Ovary (tissue), 9 donors: ENCODE results near the gene GYPA. TPM values are rescaled to one million over a fixed set of nuclear protein-coding genes. Genes with fewer than 3 reads are reported as not detected.
"Not testable (repeated sequence)": the region's sequence is repeated elsewhere in the genome, so short reads cannot be mapped to it uniquely, and the experiment has no call there.

Source experiments
- DNase-seq, 5 donors: peaks; one replicate each; pipeline ENCODE4 v3.0.0-alpha.2; 2019 to 2020
- H3K27ac ChIP-seq, 2 donors: fragments of 200-600 bp; one replicate each; pipeline versions ENCODE4 v1.5.1 to v1.8.0; 2019 to 2022
- H3K27me3 ChIP-seq: fragments of 200-600 bp; one replicate; pipeline ENCODE4 v1.8.0; 2022
- H3K36me3 ChIP-seq: fragments of 200-600 bp; sonication (generic); one replicate; pipeline ENCODE4 v1.5.1; 2019
- H3K4me1 ChIP-seq: one replicate; pipeline ENCODE4 v1.8.1; 2013; ENCODE audit warnings: mild to moderate bottlenecking, moderate library complexity; ENCODE audit not compliant: insufficient read depth
- H3K4me3 ChIP-seq: fragments of 200-600 bp; sonication (generic); one replicate; pipeline ENCODE4 v1.5.1; 2017
- H3K9me3 ChIP-seq, 2 donors: fragments of 200-600 bp in 1 of 2; sonication (generic) in 1 of 2; one replicate each; pipeline versions ENCODE4 v1.5.1 to v1.8.1; 2013 to 2019; ENCODE audit warnings: mild to moderate bottlenecking in 1 of 2, moderate library complexity in 1 of 2
- EP300 ChIP-seq: sonication (generic); formaldehyde crosslinking; IDR thresholded peaks from one replicate; pipeline ENCODE4 v1.6.1; 2017; ENCODE audit warnings: antibody characterized with exemption
- POLR2A ChIP-seq: fragments of 450-650 bp; IDR thresholded peaks from one replicate; pipeline ENCODE4 v1.6.1; 2017; ENCODE audit warnings: antibody characterized with exemption, mild to moderate bottlenecking, moderate library complexity
- WGBS, 3 donors: extraction: QIAGEN DNeasy Blood & Tissue Kit in 1 of 3; methylation state at CpG; one replicate each; pipeline versions ENCODE4 v1.1.5 to v1.1.7; 2013 to 2017; 5-methylcytosine and 5-hydroxymethylcytosine counted together
- intact Hi-C, 4 donors: fragments of 100-400 bp; cut with DNase I; formaldehyde crosslinking; loops; one replicate each; pipeline versions ENCODE4 v1.11.0 to v1.15.1; 2022 to 2023
- polyA plus RNA-seq, 2 donors: library from polyadenylated mRNA; stranded (reverse); fragments of 200-250 nt in 1 of 2; fragments of 350-450 nt in 1 of 2; fragmentation: Illumina TruSeq in 1 of 2; extraction: RNeasy Lipid Tissue Mini Kit (QIAGEN cat#74804) in 1 of 2; gene quantifications; one replicate each; pipeline ENCODE4 v1.2.3, GENCODE V29; 2013 to 2014
- total RNA-seq, 7 donors: library from RNA; depleted of rRNA in 2 of 7; stranded (reverse); fragments of >200 nt in 2 of 7; fragmentation: NEBNext Ultra II Directional in 3 of 7; extraction: Animal tissue kit (Norgen Biotek cat#: 25700) in 3 of 7; gene quantifications; one replicate each; pipeline versions ENCODE4 v1.1.0 to v1.2.4, GENCODE V29; 2016 to 2023
- TF ChIP-seq, protein P1 (sequence below), 3 donors: fragments of 450-650 bp in 2 of 3; fragments of 200-600 bp in 1 of 3; IDR thresholded peaks; one replicate each; pipeline versions ENCODE4 v1.5.1 to v1.8.0; 2016 to 2022; ENCODE audit warnings: antibody characterized with exemption in 3 of 3, mild to moderate bottlenecking in 1 of 3
- donor health status: DM: no; HTN: no; CAD: no; lungs with moderate emphysema.
- donor health status: DM: no; HTN: no; CAD: no.
- donor health status: Bipolar disorder and iron deficiency.
- donor health status: DM: yes; HTN: yes; CAD: no.
- donor health status: DM: no; HTN: no; CAD: no.
- donor health status: DM: yes; HTN: yes; CAD: no.

Gene GYPA
- total and polyA plus RNA-seq, 9 donors = 0.38 TPM; not detected in 8

DNA sequence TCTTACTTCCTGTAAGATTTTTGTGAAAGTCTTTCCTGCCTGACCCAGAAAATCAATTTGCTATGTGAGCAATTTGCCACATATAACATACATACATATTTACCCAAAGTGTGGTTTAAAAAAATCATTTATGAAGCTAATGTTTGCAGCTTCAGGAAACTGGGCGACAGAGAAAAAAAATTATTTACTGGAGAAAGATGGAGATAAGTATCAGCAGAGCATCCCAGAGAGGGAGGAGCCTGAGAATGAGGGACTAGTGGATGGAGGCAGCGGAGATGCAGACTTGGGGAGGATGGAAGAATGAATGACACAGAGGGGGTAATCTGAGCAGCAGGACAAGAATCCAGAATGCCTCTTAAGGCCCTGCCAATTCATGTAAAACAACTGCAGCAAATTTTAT is 975 bp upstream of the GYPA start:
- Histone ChIP-seq H3K27me3 (no peaks in the 10 kb centered on the region), H3K36me3 (no peaks in the 10 kb centered on the region), H3K9me3 (no peaks in the 10 kb centered on the region), H3K4me1 (no peaks in the 10 kb centered on the region), H3K4me3 (no peak overlapping the region), H3K27ac (no peak overlapping the region)
- no peak for DNase-seq
- TF ChIP-seq, protein P1, sequence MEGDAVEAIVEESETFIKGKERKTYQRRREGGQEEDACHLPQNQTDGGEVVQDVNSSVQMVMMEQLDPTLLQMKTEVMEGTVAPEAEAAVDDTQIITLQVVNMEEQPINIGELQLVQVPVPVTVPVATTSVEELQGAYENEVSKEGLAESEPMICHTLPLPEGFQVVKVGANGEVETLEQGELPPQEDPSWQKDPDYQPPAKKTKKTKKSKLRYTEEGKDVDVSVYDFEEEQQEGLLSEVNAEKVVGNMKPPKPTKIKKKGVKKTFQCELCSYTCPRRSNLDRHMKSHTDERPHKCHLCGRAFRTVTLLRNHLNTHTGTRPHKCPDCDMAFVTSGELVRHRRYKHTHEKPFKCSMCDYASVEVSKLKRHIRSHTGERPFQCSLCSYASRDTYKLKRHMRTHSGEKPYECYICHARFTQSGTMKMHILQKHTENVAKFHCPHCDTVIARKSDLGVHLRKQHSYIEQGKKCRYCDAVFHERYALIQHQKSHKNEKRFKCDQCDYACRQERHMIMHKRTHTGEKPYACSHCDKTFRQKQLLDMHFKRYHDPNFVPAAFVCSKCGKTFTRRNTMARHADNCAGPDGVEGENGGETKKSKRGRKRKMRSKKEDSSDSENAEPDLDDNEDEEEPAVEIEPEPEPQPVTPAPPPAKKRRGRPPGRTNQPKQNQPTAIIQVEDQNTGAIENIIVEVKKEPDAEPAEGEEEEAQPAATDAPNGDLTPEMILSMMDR (IDR thresholded peaks at IDR 0.05) = no peak
- no peak for TF ChIP-seq POLR2A
- TF ChIP-seq EP300 = no peak
- intact Hi-C loops = no loop called here
- 83 to 91% (median 88%) methylated on average over 2 of the region's 2 CpGs for WGBS, 3 donors

DNA sequence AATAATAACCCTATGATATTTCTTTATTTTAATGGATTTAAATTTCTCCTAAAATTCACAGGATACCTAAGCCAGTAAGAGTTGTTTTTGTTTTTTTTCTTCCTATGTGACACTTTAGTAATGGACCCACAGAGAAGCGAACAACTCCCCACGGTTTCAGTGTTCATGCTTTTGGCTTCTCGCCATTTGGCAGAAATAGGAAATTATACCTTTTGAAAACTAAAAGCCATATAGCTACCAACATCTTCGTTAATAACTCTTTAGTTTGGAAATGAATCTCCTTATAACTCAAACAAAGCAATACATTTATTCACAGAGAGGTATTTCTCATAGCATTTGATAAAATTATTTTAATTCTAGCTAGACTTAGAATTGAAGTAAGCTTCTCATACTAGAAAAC is 527 bp downstream of the GYPA start:
- H3K9me3 ChIP-seq, DNase-seq, H3K36me3 ChIP-seq, H3K4me3 ChIP-seq, intact Hi-C loops, H3K27me3 ChIP-seq, H3K27ac ChIP-seq, H3K4me1 ChIP-seq: not testable (repeated sequence)
- WGBS, 3 donors = 74 to 88% (median 74%) methylated on average over 4 of the region's 4 CpGs

DNA sequence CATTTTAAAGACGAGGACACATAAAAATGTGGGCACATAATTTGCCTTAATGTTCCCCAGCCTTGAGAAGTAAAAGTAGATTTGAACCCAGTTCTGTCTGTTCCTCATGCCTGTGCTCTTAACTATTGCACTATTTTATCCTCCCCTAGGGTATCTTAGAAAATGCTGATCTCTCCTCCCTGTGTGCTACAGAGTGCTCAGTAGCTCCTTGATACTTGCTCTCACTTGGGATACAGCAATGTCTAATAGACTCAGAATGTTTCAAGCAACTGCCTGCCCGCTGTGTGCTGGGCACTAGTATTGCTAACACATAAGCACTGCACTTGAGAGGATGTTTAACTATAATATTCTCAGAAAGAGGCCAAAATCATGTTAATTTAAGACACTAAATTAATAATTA is 971 bp downstream of the GYPA start:
- H3K4me3 ChIP-seq, H3K27ac ChIP-seq, H3K36me3 ChIP-seq, DNase-seq, intact Hi-C loops, H3K27me3 ChIP-seq, H3K9me3 ChIP-seq, H3K4me1 ChIP-seq: not testable (repeated sequence)
- WGBS, 3 donors = 60 to 79% (median 61%) methylated on average over 2 of the region's 2 CpGs

DNA sequence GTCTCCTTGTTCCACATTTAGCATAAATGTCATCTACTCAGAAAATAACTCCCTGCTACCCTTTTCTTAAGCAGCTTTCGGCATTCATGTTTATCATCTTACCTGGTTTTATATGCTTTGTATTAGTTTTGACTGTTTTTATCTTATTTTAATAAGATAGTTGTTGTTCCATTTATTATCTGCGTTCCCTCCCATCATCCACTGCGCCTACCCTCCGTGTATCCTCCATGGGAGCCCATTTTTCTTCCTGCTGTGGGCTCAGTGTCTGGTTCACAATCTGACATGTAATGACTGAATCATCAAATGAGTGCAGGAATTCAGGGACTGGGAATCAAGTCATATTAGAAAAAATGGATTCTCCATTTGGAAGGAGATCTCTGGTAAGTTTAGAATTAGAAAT is 2.3 kb downstream of the GYPA start:
- H3K36me3 ChIP-seq, H3K4me1 ChIP-seq, H3K27ac ChIP-seq, H3K27me3 ChIP-seq, H3K9me3 ChIP-seq, DNase-seq, H3K4me3 ChIP-seq, intact Hi-C loops: not testable (repeated sequence)
- WGBS, 3 donors = 89 to 91% (median 90%) methylated on average over 4 of the region's 4 CpGs

- H3K36me3 ChIP-seq, intact Hi-C loops, H3K4me3 ChIP-seq, DNase-seq, H3K27ac ChIP-seq, H3K9me3 ChIP-seq, H3K4me1 ChIP-seq, H3K27me3 ChIP-seq: not testable (repeated sequence)
- WGBS, 3 donors = 89 to 90% (median 90%) methylated on average over 8 of the region's 8 CpGs
Observed at GRCh38 chr4:144137137-144137931, 3.2 kb downstream of the GYPA start.

GRCh38 chr4:144136189-144136588 is 4.3 kb downstream of the GYPA start:
- H3K4me3 ChIP-seq, H3K27ac ChIP-seq, H3K9me3 ChIP-seq, H3K27me3 ChIP-seq, H3K4me1 ChIP-seq, H3K36me3 ChIP-seq, intact Hi-C loops, DNase-seq: not testable (repeated sequence)
- 88 to 92% (median 88%) methylated on average over 4 of the region's 4 CpGs for WGBS, 3 donors

GRCh38 chr4:144130167-144130566 is 10.4 kb downstream of the GYPA start:
- H3K4me1 ChIP-seq, H3K27me3 ChIP-seq, H3K4me3 ChIP-seq, H3K36me3 ChIP-seq, H3K9me3 ChIP-seq, intact Hi-C loops, H3K27ac ChIP-seq, DNase-seq: not testable (repeated sequence)
- WGBS, 3 donors = 86 to 100% (median 95%) methylated on average over 1 of the region's 1 CpG

GRCh38 chr4:144129336-144129875 is 11.1 kb downstream of the GYPA start:
- H3K4me3 ChIP-seq, H3K27me3 ChIP-seq, H3K36me3 ChIP-seq, H3K9me3 ChIP-seq, intact Hi-C loops, H3K27ac ChIP-seq, DNase-seq, H3K4me1 ChIP-seq: not testable (repeated sequence)
- 82 to 92% (median 86%) methylated on average over 4 of the region's 4 CpGs for WGBS, 3 donors

DNA sequence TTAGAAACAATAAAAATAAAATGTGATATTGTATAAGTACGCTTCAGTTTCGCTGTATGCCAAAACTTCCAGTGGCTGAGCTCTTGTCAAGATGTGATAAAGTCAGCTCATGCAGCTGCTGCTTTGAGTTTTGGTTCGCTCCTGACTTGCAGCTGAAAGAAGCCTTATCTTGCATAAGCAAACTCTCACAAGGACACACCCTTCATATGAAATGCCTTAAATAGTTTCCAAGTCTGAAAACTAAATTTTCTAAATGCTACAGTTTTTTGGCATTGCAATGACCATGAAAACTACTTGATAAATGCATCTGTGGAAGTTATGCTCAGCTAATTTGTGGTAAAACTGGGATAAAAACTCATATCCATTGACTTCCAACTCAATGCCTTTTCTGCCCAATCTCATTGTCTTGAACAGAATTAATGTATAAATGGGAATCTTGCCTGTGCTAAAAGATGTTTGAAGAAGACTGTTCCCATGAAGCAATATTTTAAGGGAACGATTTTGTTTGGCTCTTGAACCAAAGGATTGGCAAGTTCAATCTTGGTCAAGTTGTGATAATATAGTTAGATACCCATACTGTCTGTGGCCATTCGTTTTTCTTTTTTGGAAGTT is 11.7 kb downstream of the GYPA start:
- H3K27ac ChIP-seq, DNase-seq, intact Hi-C loops, H3K4me1 ChIP-seq, H3K36me3 ChIP-seq, H3K9me3 ChIP-seq, H3K4me3 ChIP-seq, H3K27me3 ChIP-seq: not testable (repeated sequence)
- WGBS, 3 donors = 22 to 40% (median 27%) methylated on average over 3 to 5 of the region's 5 CpGs

DNA sequence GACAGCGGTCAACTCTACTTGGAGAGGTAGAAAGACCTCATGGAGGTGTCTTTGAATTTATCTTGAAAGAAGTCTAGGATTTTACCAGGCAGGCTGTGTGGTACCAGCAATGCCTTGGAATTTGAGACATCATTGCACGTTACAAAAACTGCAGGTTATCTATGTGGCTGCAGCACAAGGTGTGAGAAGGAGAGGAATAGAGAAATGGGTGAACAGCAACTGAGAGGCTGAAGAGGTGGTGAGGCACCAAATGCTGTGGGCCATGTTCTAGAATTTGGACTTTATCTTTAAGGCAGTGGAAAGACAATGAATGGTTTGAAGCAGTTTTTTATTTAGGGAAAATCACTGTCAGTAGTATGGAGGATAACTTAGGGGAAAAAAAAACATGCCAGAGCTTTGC is 15.4 kb downstream of the GYPA start:
- H3K4me1 ChIP-seq, intact Hi-C loops, H3K9me3 ChIP-seq, H3K27me3 ChIP-seq, DNase-seq, H3K27ac ChIP-seq, H3K4me3 ChIP-seq, H3K36me3 ChIP-seq: not testable (repeated sequence)
- 57 to 65% (median 63%) methylated on average over 1 of the region's 2 CpGs for WGBS, 3 donors
